Thoracic aorta (tissue), 2 donors: ENCODE data around the gene GFRA3. TPM values are rescaled to one million over a fixed set of nuclear protein-coding genes. Genes with fewer than 3 reads are reported as not detected.
"Not testable (repeated sequence)": the region's sequence is repeated elsewhere in the genome, so short reads cannot be mapped to it uniquely, and the experiment has no call there.

Experiments
- ATAC-seq: fragments of 150-250 bp; one replicate; pipeline ENCODE4 v1.8.0; 2017; ENCODE audit warnings: low read depth; ENCODE audit not compliant: insufficient number of reproducible peaks, low FRiP score
- DNase-seq: peaks from one replicate; pipeline ENCODE4 v3.0.0-alpha.2; 2020; ENCODE audit warnings: low spot score
- H3K27ac ChIP-seq, 2 donors: fragments of 200-600 bp; sonication (generic); 1 replicate in 1 of 2; 2 replicates in 1 of 2; pipeline ENCODE4 v1.5.1; 2016; ENCODE audit warnings: mild to moderate bottlenecking in 2 of 2, moderate library complexity in 2 of 2
- H3K27me3 ChIP-seq: fragments of 200-600 bp; sonication (generic); replicated peaks from 2 replicates; pipeline ENCODE4 v1.6.0; 2016; ENCODE audit warnings: mild to moderate bottlenecking; ENCODE audit not compliant: insufficient read depth
- H3K36me3 ChIP-seq: fragments of 200-600 bp; sonication (generic); one replicate; pipeline ENCODE4 v1.5.1; 2016
- H3K4me1 ChIP-seq, 2 donors: fragments of 200-600 bp; sonication (generic); 1 replicate in 1 of 2; 2 replicates in 1 of 2; pipeline versions ENCODE4 v1.5.1 to v1.6.0; 2016; ENCODE audit warnings: low read depth in 2 of 2, mild to moderate bottlenecking in 1 of 2; ENCODE audit not compliant: control insufficient read depth in 1 of 2
- H3K4me3 ChIP-seq: fragments of 200-600 bp; sonication (generic); 2 replicates; pipeline ENCODE4 v1.5.1; 2016; ENCODE audit warnings: mild to moderate bottlenecking
- H3K9me3 ChIP-seq: fragments of 200-600 bp; sonication (generic); 2 replicates; pipeline ENCODE4 v1.5.1; 2016
- total RNA-seq, 2 donors: library from RNA; depleted of rRNA; stranded (reverse); fragments of >200 nt; gene quantifications; one replicate each; pipeline versions ENCODE4 v1.1.0 to v1.2.3, GENCODE V29; 2016
- TF ChIP-seq, protein P1 (sequence below): fragments of 200-600 bp; sonication (generic); IDR thresholded peaks from one replicate; pipeline ENCODE4 v1.5.1; 2019; ENCODE audit warnings: antibody characterized with exemption

The GFRA3 gene
- total RNA-seq, 2 donors from 2014 or later: 0.27 TPM; not detected in 1

- H3K27ac ChIP-seq: no peak overlapping the region
- H3K36me3 ChIP-seq: no peaks in the 10 kb centered on the region
- TF ChIP-seq, protein P1, sequence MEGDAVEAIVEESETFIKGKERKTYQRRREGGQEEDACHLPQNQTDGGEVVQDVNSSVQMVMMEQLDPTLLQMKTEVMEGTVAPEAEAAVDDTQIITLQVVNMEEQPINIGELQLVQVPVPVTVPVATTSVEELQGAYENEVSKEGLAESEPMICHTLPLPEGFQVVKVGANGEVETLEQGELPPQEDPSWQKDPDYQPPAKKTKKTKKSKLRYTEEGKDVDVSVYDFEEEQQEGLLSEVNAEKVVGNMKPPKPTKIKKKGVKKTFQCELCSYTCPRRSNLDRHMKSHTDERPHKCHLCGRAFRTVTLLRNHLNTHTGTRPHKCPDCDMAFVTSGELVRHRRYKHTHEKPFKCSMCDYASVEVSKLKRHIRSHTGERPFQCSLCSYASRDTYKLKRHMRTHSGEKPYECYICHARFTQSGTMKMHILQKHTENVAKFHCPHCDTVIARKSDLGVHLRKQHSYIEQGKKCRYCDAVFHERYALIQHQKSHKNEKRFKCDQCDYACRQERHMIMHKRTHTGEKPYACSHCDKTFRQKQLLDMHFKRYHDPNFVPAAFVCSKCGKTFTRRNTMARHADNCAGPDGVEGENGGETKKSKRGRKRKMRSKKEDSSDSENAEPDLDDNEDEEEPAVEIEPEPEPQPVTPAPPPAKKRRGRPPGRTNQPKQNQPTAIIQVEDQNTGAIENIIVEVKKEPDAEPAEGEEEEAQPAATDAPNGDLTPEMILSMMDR: no peak
- no peak overlapping the region for H3K4me3 ChIP-seq
- H3K27me3 ChIP-seq: no peaks in the 10 kb centered on the region
- no peaks in the 10 kb centered on the region for H3K4me1 ChIP-seq
- no peak for ATAC-seq
- no peaks in the 10 kb centered on the region for H3K9me3 ChIP-seq
- DNase-seq: no peak
Observed at GRCh38 chr5:138252944-138253343, 21.5 kb downstream of the GFRA3 start.

DNA sequence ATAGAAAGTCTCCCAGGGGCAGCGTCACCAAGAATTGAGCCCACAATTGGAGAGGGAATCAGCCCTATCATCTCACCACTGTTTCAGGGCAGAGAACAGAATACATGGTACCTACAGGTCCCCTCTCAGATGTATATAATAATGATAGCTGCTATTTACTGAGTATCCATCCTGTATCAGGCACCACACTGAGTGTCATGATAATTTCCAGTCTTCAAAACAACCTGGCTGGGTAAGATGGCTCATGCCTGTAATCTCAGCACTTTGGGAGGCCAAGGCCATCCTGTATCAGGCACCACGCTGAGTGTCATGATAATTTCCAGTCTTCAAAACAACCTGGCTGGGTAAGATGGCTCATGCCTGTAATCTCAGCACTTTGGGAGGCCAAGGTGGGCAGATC is 26.6 kb downstream of the GFRA3 start:
- H3K9me3 ChIP-seq, H3K36me3 ChIP-seq, H3K27me3 ChIP-seq, H3K27ac ChIP-seq, DNase-seq, H3K4me1 ChIP-seq, H3K4me3 ChIP-seq, ATAC-seq: not testable (repeated sequence)

DNA sequence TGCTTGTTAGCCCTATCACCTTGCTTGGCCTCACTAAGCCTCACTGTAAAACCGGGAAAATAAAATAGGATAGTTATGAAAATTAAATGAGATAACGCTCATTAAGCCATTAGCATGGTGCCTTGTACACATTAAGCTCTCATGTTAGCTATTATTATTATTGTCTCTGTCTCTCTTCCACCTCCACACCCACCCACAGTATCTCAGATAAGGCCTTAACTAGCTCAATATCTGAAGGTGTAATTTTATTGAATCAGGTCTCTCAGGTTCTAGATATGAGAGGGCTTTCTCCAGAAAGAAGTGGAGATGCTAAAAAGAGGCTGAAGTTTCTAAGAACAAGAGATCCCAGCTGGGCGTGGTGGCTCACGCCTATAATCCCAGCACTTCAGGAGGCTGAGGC is 27.6 kb downstream of the GFRA3 start:
- TF ChIP-seq, protein P1: no peak

GRCh38 chr5:138246334-138246733 is 28.1 kb downstream of the GFRA3 start:
- Histone ChIP-seq H3K4me3 (no peak overlapping the region), H3K27me3 (no peaks in the 10 kb centered on the region), H3K9me3 (no peaks in the 10 kb centered on the region), H3K36me3 (no peaks in the 10 kb centered on the region), H3K4me1 (peaks cover 0 to 3% of the 10 kb centered on the region in 2 donors), H3K27ac (no peak overlapping the region)
- ATAC-seq (no peak), DNase-seq (no peak)
- TF ChIP-seq, protein P1: no peak

More for the DNA sequence above, 27.6 kb downstream of the GFRA3 start:
- ATAC-seq (no peak), DNase-seq (no peak)
- H3K36me3 ChIP-seq: no peaks in the 10 kb centered on the region
- H3K9me3 ChIP-seq: no peaks in the 10 kb centered on the region
- no peaks in the 10 kb centered on the region for H3K27me3 ChIP-seq
- H3K4me1 ChIP-seq: no peaks in the 10 kb centered on the region
- no peak overlapping the region for H3K4me3 ChIP-seq
- no peak overlapping the region for H3K27ac ChIP-seq

DNA sequence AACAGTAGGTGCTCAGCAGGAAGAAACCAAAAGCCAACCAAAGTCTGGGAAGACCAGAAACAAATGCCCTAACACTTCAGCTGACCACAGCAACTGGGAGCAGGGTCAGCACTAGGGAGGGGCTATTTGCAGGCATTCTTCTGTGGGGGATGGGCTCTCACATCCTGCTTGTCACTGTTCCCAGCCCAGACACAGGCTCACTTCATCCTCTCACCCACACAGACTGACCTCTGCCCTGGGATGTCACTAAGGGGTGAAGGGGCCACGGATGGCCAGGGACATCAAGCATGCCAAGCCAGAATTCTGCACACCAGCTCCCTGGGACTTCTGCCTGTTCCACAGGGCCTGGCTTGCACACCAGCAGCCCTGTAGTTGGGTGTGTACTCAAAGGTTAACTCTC is 28.7 kb downstream of the GFRA3 start:
- Histone ChIP-seq H3K27ac (no peak overlapping the region), H3K27me3 (no peaks in the 10 kb centered on the region), H3K4me3 (no peak overlapping the region), H3K9me3 (no peaks in the 10 kb centered on the region), H3K4me1 (peaks cover 0 to 5% of the 10 kb centered on the region in 2 donors), H3K36me3 (no peaks in the 10 kb centered on the region)
- DNase-seq (no peak), ATAC-seq (no peak)
- TF ChIP-seq, protein P1: no peak

- TF ChIP-seq, protein P1: no peak
- Histone ChIP-seq H3K4me3 (no peak overlapping the region), H3K9me3 (no peaks in the 10 kb centered on the region), H3K4me1 (peaks cover 0 to 5% of the 10 kb centered on the region in 2 donors), H3K27ac (no peak overlapping the region), H3K36me3 (no peaks in the 10 kb centered on the region), H3K27me3 (no peaks in the 10 kb centered on the region)
- ATAC-seq: no peak
- no peak for DNase-seq
Observed at GRCh38 chr5:138243794-138244193, 30.6 kb downstream of the GFRA3 start.
